Retina (tissue), 1 donor: ENCODE measurements around the gene PPP2R3A.
"Not testable (repeated sequence)": the region's sequence is repeated elsewhere in the genome, so short reads cannot be mapped to it uniquely, and the experiment has no call there.

Experiments
- DNase-seq: peaks from one replicate; pipeline ENCODE4 v3.0.0-alpha.2; 2016

PPP2R3A gene

DNA sequence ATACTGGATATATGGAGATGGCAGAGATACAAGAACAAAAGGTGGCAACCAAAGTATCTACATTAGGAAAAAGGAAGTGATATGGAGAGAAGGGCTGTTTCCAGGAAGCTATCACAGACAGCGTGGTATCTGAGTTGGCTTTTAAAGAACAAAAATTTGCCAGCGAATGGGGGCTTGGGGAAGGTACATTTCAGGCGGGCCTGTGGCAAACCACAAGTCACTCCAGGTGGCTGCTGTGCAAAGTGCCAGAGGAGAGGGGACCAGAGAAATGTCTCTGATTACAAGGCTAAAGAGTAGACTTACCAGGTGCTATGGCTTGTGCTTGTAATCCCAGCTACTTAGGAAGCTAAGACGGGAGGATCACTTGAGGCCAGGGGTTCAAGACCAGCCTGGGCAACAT lies 139.5 kb downstream of the PPP2R3A start:
- DNase-seq, result no peak

DNA sequence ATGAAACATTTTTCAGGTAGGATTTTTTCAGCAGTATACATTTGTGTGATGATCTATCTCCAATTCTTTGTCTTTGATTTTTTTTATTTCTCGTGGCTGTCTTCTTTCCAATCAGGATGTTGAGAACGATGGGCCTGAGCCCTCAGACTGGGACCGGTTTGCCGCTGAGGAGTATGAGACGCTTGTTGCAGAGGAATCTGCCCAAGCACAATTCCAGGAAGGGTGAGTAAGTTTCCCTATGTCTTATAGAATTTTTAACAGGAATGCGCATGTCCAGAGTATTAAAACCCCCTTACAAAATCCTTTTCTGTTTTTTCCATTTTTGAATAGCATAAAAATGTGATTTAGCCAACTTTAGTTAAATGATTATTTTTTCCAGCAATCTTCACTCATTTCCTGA lies 140.6 kb downstream of the PPP2R3A start:
- DNase-seq, result no peak

DNA sequence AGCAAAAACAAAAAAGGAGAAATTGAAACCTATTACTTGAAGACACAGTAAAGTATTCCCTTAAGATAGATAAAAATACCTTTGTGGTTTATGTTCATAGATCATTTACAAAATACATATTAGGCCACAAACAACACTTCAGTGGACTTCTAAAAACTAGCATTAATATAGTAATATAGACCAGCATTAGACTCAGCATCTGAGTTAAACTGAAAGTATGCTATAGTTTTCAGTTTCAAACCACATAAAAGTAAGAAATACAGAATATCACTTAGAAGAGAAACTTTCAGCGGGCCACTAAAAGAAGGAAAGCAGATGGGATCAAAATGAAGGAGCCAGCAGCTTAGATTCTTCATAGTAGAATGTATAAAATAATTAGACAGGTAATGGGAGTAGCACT lies 144.0 kb downstream of the PPP2R3A start:
- DNase-seq, result no peak

DNA sequence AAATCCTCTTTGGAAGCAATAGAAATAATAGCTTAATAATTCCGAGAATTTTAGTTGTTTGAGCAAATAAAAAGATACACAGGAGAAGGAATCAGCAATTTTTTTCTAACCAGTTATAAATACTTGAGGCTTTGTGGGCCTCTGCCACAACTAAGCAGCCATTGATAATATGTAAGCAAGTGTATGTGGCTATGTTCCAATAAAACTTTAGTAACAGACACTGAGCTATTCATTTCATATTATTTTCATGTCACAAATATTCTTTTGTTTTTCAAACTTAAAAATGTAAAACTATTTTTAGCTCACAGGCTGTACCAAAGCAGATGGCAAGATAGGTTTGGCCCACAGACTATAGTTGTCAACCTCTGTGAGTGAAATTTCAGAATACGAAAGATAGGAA lies 145.0 kb downstream of the PPP2R3A start:
- DNase-seq, result no peak

DNA sequence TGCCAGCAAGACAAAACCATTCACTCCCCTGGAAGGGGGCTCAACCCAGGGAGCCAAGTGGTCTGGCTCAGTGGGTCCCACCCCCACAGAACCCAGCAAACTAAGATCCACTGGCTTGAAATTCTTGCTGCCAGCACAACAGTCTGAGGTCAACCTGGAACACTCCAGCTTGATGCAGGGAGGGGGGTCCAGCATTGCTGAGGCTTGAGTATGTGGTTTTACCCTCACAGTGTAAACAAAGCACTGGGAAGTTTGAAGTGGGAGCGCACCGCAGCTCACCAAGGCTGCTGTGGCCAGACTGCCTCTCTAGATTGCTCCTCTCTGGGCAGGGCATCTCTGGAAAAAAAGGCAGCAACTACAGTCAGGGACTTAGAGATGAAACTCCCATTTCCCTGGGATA lies 148.9 kb downstream of the PPP2R3A start:
- no peak for DNase-seq

DNA sequence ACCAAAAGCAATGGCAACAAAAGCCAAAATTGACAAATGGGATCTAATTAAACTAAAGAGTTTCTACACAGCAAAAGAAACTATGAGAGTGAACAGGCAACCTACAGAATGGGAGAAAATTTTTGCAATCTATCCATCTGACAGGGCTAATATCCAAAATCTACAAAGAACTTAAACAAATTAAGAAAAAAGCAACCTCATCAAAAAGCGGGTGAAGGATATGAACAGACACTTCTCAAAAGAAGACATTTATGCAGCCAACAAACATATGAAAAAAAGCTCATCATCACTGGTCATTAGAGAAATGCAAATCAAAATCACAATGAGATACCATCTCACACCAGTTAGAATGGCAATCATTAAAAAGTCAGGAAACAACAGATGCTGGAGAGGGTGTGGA lies 153.8 kb downstream of the PPP2R3A start:
- not testable (repeated sequence) for DNase-seq

DNA sequence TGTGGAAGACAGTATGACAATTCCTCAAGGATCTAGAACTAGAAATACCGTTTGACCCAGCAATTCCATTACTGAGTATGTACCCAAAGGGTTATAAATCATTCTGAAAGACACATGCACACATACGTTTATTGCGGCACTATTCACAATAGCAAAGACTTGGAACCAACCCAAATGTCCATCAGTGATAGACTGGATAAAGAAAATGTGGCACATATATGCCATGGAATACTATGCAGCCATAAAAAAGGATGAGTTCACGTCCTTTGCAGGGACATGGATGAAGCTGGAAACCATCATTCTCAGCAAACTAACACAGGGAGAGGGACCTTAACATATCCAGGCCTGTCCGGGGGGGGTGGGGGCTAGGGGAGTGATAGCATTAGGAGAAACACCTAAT lies 154.3 kb downstream of the PPP2R3A start:
- DNase-seq, result not testable (repeated sequence)

DNA sequence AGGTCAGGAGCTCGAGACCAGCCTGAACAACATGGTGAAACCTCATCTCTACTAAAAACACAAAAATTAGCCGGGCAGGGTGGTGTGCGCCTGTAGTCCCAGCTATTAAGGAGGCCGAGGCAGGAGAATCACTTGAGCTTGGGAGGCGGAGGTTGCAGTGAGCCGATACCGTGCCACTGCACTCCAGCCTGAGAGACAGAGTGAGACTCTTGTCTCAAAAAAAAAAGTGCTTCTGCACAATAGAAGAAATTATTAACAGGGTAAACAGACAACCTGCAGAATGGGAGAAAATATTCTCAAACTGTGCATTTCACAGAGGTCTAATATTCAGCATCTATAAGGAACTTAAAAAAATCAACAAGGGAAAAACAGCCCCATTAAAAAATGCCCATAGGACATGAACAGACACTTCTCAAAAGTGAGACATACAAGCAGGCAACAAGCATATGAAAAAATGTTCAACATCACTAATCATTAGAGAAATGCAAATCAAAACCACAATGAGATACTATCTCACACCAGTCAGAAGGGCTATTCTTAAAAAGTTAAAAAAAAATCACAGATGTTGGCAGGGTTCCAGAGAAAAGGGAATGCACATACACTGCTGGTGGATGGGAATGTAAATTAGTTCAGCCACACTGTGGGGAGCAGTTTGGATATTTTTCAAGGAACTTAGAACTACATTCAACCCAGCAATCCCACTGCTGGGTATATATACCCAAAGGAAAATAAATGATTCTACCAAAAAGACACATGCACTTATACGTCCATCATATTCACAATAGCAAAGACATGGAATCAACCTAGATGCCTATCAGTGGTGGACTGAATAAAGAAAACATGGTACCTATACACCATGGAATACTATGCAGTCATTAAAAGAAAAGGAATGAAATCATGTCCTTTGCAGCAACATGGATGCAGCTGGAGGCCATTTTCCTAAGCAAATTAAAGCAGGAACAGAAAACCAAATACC lies 155.1 kb downstream of the PPP2R3A start:
- DNase-seq, result no peak

GRCh38 chr3:136122006-136122405 lies 156.5 kb downstream of the PPP2R3A start:
- DNase-seq, result no peak

GRCh38 chr3:136131647-136132046 lies 166.1 kb downstream of the PPP2R3A start:
- DNase-seq, result not testable (repeated sequence)

DNA sequence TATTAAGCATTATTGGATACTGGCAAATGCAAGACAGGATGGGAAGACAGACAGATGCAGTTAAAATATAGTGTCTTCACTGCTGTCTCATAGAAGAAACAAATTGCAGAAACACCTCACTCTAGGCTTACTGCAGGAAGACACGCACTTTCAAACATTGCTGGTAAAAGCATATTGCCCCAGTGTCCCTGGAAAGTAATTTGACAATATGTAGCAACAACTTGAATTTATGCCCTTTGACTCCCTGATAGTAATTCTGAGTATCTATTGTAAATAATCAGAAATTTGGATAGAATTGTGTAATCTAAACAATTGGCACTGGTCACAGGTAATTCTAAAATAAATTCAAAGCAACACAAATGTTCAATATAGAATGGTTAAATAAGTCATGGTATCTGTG lies 168.6 kb downstream of the PPP2R3A start:
- DNase-seq, result no peak

- DNase-seq, result no peak
Measured at GRCh38 chr3:136135039-136135802, 169.7 kb downstream of the PPP2R3A start.

DNA sequence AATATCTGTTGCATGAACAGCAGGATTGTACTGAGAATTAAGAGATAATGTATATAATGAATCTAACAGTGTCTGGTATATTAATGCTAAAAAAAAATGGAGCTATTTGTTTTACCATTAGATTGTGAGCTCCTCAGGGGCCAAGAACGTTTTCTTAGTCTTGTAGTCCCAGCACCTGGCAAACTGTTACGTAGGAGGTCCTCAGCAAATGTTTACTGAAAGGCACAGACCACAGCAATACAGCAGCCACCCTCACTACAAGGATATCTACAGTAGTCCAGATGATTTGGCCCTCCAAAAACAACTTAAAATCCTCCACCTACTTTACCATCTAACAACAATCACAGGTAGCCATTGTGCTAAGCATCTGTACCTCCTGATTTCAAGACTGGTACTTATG lies 170.9 kb downstream of the PPP2R3A start:
- DNase-seq, result no peak

DNA sequence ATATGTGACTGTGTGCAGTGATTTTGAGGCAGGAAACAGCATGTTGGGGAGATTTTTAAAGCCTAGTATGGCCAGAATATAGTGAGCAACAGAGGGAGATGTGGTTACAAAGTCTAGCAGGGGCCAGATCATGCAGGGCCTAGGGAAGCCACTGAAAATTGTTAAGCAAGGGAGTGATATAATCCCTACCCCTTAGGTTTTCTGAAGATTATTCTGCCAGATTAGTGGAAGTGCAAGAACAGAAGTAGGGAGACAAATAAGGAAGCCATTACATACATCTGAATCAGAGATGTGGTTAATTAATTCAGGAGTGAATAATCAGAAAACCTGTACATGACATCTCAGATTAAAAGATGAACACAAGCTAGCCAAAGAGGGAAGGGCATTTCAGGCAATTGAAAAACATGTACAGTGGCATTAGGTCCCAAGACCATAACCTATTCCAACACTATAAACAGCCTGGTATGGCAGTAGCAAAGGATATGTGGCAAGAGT lies 175.8 kb downstream of the PPP2R3A start:
- DNase-seq, result no peak

DNA sequence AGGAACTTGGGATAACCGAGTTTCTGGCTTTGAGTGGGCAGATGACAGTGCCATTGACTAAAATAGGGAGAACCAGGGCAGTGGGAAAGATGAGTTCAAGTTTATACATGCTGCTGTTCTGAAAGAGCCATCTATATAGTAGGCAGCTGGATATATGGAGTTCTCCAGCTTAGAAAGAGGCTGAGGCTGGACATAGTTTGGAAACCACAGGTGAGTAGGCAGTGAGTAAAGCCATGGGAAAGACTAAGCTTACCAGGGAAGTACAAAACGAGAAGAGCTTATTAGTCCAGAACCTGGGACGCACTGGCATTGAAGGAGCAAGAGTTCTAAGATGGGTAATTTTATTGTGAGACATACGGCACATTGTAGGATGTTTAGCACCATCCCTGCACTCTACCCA lies 176.4 kb downstream of the PPP2R3A start:
- no peak for DNase-seq

DNA sequence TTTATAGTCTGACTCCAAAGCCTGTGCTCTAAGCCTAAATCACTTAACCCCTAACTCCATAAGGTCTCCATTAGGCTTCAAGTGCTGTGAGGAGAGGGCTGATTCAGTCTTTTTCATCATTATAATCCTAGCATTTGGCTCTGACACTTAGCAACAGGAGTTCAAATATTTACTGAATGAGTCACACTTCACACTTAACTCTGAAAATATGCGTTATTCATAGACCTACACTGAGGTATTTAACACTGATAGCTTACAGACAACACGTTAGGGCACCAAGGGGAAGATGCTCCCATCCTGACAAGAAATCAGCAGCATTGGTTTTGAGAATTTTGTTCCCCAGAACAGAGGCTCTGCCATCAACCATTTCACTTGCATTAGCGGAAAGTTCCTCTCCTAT lies 177.1 kb downstream of the PPP2R3A start:
- DNase-seq, result no peak

- DNase-seq, result not testable (repeated sequence)
Measured at GRCh38 chr3:136144397-136144796, 178.9 kb downstream of the PPP2R3A start.

DNA sequence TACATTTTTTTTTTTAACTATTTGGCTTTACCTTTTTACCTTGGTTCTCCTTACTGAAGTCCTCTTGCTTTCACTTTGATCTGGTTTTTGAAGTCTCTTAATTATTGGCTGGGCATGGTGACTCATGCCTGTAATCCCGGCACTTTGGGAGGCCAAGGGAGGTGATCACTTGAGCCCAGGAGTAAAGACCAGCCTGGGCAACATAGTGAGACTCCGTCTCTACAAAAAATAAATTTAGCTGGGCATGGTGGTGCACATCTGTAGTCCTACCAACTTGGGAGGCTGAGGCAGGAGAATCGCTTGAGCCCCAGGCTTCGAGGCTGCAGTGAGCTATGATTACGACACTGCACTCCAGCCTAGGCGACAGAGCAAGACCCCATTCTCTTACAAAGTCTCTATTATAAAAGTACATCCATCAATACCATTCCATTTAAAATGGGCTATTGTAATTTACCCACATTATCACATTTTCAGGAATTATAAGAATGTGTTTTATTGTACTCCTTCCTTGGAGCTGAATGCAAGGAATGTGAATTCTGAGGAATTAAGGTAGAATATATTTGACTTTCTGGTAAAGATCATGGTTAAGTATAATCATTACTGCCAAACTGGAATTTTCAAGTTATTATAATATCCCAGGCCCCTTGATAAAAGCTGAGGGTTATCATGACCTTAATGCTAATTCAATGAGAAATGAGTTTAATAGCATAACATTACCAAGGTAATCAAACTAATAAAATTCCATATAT lies 181.6 kb downstream of the PPP2R3A start:
- no peak for DNase-seq

- no peak for DNase-seq
Measured at GRCh38 chr3:136149667-136150066, 184.1 kb downstream of the PPP2R3A start.

DNA sequence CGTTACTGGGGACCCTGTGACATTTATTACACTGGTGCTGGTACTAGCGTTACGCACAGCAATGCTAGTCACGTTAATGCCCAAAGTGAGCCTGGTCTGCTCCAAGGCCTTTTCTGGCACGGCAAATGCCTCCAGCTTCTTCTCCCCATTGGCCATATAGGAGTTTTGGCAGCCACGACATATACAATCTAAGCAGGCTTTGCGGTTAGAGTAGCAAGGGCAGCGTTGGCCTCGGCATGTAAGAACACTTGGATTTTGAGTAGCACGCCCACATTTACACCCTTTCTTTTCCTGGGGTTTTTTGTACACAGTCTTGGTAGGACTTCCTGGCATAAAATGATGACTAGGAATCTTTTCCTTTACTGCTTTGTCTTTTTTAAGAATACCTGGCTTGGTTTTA lies 185.7 kb downstream of the PPP2R3A start:
- no peak for DNase-seq

- DNase-seq, result no peak
Measured at GRCh38 chr3:136152176-136152843, 186.8 kb downstream of the PPP2R3A start.

DNA sequence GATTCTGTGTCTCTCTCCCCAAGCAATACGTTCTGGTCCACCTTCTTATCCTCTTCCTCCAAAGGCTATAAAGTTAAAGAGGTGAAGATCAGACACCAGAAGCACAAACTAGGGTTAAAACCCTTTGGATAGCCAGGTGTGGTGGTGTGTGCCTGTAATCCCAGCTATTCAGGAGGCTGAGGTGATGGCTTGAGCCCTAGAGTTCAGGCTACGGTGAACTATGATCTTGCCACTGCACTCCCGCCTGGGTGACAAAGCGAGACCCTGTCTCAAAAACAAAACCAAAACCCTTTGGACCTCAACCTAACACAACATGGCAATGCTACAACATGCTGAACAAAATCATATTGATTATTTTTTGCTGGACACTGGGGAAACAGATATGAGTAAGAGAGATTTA lies 187.4 kb downstream of the PPP2R3A start:
- no peak for DNase-seq

- DNase-seq, result no peak
Measured at GRCh38 chr3:136161516-136161915, 196.0 kb downstream of the PPP2R3A start.
